Fibroblast of lung (primary cell): ENCODE results near the gene PTRH1. TPM values are rescaled to one million over a fixed set of nuclear protein-coding genes. Genes with fewer than 3 reads are reported as not detected.

Source experiments
- DNase-seq, 2 donors: peaks; one replicate each; pipeline versions ENCODE4 v3.0.0 to v3.0.0-alpha.2; 2010; ENCODE audit warnings: low read depth in 2 of 2
- H2AFZ ChIP-seq: 2 replicates; pipeline ENCODE4 v1.5.1; 2012; ENCODE audit warnings: low read length, control low read depth, inconsistent platforms
- H3K27ac ChIP-seq: 2 replicates; pipeline ENCODE4 v1.5.1; 2011; ENCODE audit warnings: low read length, control low read depth; ENCODE audit not compliant: insufficient read depth
- H3K27me3 ChIP-seq: 2 replicates; pipeline ENCODE4 v1.5.1; 2011; ENCODE audit warnings: mild to moderate bottlenecking, low read length; ENCODE audit not compliant: control insufficient read depth, insufficient read depth
- H3K36me3 ChIP-seq: 2 replicates; pipeline ENCODE4 v1.5.1; 2011; ENCODE audit warnings: low read length; ENCODE audit not compliant: control insufficient read depth, insufficient read depth
- H3K4me1 ChIP-seq: 2 replicates; pipeline ENCODE4 v1.5.1; 2011; ENCODE audit warnings: low read length; ENCODE audit not compliant: control insufficient read depth, insufficient read depth; ENCODE audit errors: extremely low read depth
- H3K4me2 ChIP-seq: 2 replicates; pipeline ENCODE4 v1.5.1; 2011; ENCODE audit warnings: low read length, control low read depth; ENCODE audit not compliant: insufficient read depth; ENCODE audit errors: extremely low read depth
- H3K4me3 ChIP-seq, 4 experiments: fragments of 200-600 bp in 1 of 4; sonication (generic) in 1 of 4; replicated peaks in 1 of 4; 2 replicates each; pipeline ENCODE4 v1.5.1; 2011 to 2016; ENCODE audit warnings: low read length in 4 of 4, low read depth in 3 of 4, mild to moderate bottlenecking in 3 of 4, control low read depth in 2 of 4, inconsistent platforms in 1 of 4, mixed read lengths in 1 of 4; ENCODE audit not compliant: insufficient read depth in 1 of 4; ENCODE audit errors: control extremely low read depth in 1 of 4
- H3K79me2 ChIP-seq: 2 replicates; pipeline ENCODE4 v1.5.1; 2012; ENCODE audit warnings: mild to moderate bottlenecking, low read length, inconsistent platforms; ENCODE audit not compliant: control insufficient read depth, insufficient read depth
- H3K9ac ChIP-seq: 2 replicates; pipeline ENCODE4 v1.5.1; 2011; ENCODE audit warnings: mild to moderate bottlenecking, low read length, control low read depth; ENCODE audit not compliant: insufficient read depth
- H3K9me3 ChIP-seq: 2 replicates; pipeline ENCODE4 v1.5.1; 2012; ENCODE audit warnings: low read depth, low read length; ENCODE audit not compliant: control insufficient read depth, insufficient read depth
- H4K20me1 ChIP-seq: 2 replicates; pipeline ENCODE4 v1.5.1; 2011; ENCODE audit warnings: low read length; ENCODE audit not compliant: control insufficient read depth, insufficient read depth; ENCODE audit errors: extremely low read depth
- EZH2 ChIP-seq: IDR thresholded peaks from 2 replicates; pipeline ENCODE4 v1.5.1; 2012; ENCODE audit warnings: low read length, control low read depth, mild to moderate bottlenecking; ENCODE audit errors: missing control alignments
- polyA plus RNA-seq, 2 donors: library from polyadenylated mRNA; depleted of rRNA in 1 of 2; stranded (reverse) in 1 of 2; unstranded in 1 of 2; fragments of >200 nt; gene quantifications; 2 replicates each; pipeline ENCODE4 v1.2.1, GENCODE V29; 2011 to 2012; ENCODE audit warnings: missing spikeins in 1 of 2
- total RNA-seq: library from RNA; depleted of rRNA; stranded (reverse); fragments of >200 nt; gene quantifications from 2 replicates; pipeline ENCODE4 v1.2.1, GENCODE V29; 2014
- TF ChIP-seq, protein P1 (sequence below), 2 donors: IDR thresholded peaks in 1 of 2; conservative IDR thresholded peaks in 1 of 2; 1 replicate in 1 of 2; 2 replicates in 1 of 2; pipeline ENCODE4 v1.5.1; 2011 to 2012; ENCODE audit warnings: low read length in 2 of 2, control low read depth in 1 of 2, inconsistent platforms in 1 of 2, low read depth in 1 of 2, mild to moderate bottlenecking in 1 of 2

Gene PTRH1
- total and polyA plus RNA-seq, 2 donors (not counting 1 experiment from before 2014, with no cell fraction given) = 4.9 to 26.1 TPM

DNA sequence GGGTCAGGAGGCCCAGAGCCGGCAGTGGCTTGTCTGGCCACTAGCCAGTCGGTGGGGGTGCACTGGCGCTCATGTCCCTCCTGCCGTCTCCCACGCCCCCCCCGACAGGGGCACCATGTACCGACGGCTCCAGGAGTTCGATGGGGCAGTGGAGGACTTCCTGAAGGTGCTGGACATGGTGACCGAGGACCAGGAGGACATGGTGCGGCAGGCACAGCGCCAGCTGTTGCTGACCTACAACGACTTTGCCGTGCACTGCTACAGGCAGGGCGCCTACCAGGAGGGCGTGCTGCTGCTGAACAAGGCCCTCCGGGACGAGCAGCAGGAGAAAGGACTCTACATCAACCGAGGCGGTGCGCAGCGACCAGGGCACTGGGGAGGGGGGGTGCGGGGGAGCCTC is 8.5 kb upstream of the PTRH1 start:
- H3K9me3 ChIP-seq = no peaks in the 10 kb centered on the region
- no peak overlapping the region for H2AFZ ChIP-seq
- TF ChIP-seq EZH2 = no peak
- TF ChIP-seq, protein P1, sequence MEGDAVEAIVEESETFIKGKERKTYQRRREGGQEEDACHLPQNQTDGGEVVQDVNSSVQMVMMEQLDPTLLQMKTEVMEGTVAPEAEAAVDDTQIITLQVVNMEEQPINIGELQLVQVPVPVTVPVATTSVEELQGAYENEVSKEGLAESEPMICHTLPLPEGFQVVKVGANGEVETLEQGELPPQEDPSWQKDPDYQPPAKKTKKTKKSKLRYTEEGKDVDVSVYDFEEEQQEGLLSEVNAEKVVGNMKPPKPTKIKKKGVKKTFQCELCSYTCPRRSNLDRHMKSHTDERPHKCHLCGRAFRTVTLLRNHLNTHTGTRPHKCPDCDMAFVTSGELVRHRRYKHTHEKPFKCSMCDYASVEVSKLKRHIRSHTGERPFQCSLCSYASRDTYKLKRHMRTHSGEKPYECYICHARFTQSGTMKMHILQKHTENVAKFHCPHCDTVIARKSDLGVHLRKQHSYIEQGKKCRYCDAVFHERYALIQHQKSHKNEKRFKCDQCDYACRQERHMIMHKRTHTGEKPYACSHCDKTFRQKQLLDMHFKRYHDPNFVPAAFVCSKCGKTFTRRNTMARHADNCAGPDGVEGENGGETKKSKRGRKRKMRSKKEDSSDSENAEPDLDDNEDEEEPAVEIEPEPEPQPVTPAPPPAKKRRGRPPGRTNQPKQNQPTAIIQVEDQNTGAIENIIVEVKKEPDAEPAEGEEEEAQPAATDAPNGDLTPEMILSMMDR (conservative IDR thresholded peaks at IDR 0.05 in 1 of 2, IDR thresholded peaks at IDR 0.05 in 1 of 2; ENCODE audit: low read depth in 1 of 2, low read length in 2 of 2) = no peak
- H3K27ac ChIP-seq = no peak overlapping the region
- H3K4me1 ChIP-seq = peaks cover 12% of the 10 kb centered on the region
- no peaks in the 10 kb centered on the region for H3K79me2 ChIP-seq
- no peak overlapping the region for H3K4me2 ChIP-seq
- DNase-seq = no peak
- H4K20me1 ChIP-seq = no peaks in the 10 kb centered on the region
- no peak overlapping the region for H3K9ac ChIP-seq
- H3K27me3 ChIP-seq = no peaks in the 10 kb centered on the region
- no peaks in the 10 kb centered on the region for H3K36me3 ChIP-seq
- H3K4me3 ChIP-seq = no peak overlapping the region

DNA sequence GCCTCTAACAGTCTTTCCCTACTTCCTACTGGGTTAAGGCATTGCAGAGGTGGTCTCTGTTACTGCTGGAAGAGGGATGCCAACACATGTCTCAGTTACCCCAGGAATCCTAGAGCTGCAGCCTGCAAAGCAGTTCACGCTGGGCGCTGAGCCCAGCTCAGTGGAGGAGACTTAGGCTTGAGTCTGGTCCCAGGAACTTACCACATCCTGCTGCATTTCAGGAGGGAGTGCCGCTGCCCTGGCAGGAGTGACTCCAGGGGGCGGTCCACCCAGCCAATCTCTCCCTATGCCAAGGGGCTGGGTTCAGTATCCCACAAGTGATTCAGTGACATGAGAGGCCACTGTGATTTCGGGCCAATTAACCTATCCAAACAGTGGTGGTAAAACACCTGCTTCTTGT is 8.0 kb upstream of the PTRH1 start:
- peak overlapping the region; percentile 8 for H3K4me2 ChIP-seq
- no peaks in the 10 kb centered on the region for H3K9me3 ChIP-seq
- H3K9ac ChIP-seq = no peak overlapping the region
- H4K20me1 ChIP-seq = no peaks in the 10 kb centered on the region
- no peak overlapping the region for H3K27ac ChIP-seq
- no peaks in the 10 kb centered on the region for H3K79me2 ChIP-seq
- H3K36me3 ChIP-seq = no peaks in the 10 kb centered on the region
- H3K27me3 ChIP-seq = no peaks in the 10 kb centered on the region
- no peak overlapping the region for H3K4me3 ChIP-seq
- DNase-seq = peak; percentile 67 to 87
- no peak for TF ChIP-seq EZH2
- TF ChIP-seq, protein P1 (conservative IDR thresholded peaks at IDR 0.05 in 1 of 2, IDR thresholded peaks at IDR 0.05 in 1 of 2; ENCODE audit: low read depth in 1 of 2, low read length in 2 of 2) = peak; percentile 4 to 20
- peaks cover 12% of the 10 kb centered on the region for H3K4me1 ChIP-seq
- H2AFZ ChIP-seq = no peak overlapping the region

- no peak overlapping the region for H3K9ac ChIP-seq
- H3K27ac ChIP-seq = no peak overlapping the region
- H3K4me1 ChIP-seq = peaks cover 12% of the 10 kb centered on the region
- no peaks in the 10 kb centered on the region for H3K27me3 ChIP-seq
- TF ChIP-seq EZH2 = no peak
- TF ChIP-seq, protein P1 (conservative IDR thresholded peaks at IDR 0.05 in 1 of 2, IDR thresholded peaks at IDR 0.05 in 1 of 2; ENCODE audit: low read depth in 1 of 2, low read length in 2 of 2) = no peak
- no peaks in the 10 kb centered on the region for H3K9me3 ChIP-seq
- no peak for DNase-seq
- no peaks in the 10 kb centered on the region for H3K36me3 ChIP-seq
- H3K4me3 ChIP-seq = no peak overlapping the region
- no peaks in the 10 kb centered on the region for H3K79me2 ChIP-seq
- no peak overlapping the region for H2AFZ ChIP-seq
- no peaks in the 10 kb centered on the region for H4K20me1 ChIP-seq
- H3K4me2 ChIP-seq = peak overlapping the region; percentile 8
Measured at GRCh38 chr9:127723013-127723412, 7.5 kb upstream of the PTRH1 start.
